HEK293 (cell line): ENCODE results near the gene RGS14.

Experiments used
- BCL11A ChIP-seq: fragments of 450-650 bp; formaldehyde crosslinking; IDR thresholded peaks from 2 replicates; pipeline ENCODE4 v1.5.1; 2016; ENCODE audit warnings: low read depth, missing biosample characterization, missing genetic modification characterization
- GLIS1 ChIP-seq: fragments of 450-650 bp; formaldehyde crosslinking; IDR thresholded peaks from 2 replicates; pipeline ENCODE4 v1.5.1; 2016; ENCODE audit warnings: missing biosample characterization, missing genetic modification characterization
- GLIS2 ChIP-seq: fragments of 450-650 bp; formaldehyde crosslinking; IDR thresholded peaks from 2 replicates; pipeline ENCODE4 v1.5.1; 2016; ENCODE audit warnings: missing biosample characterization, missing genetic modification characterization
- IKZF3 ChIP-seq: fragments of 450-650 bp; IDR thresholded peaks from 2 replicates; pipeline ENCODE4 v1.5.0; 2018; ENCODE audit warnings: missing biosample characterization, mild to moderate bottlenecking, missing genetic modification characterization, moderate library complexity
- KLF9 ChIP-seq: fragments of 450-650 bp; formaldehyde crosslinking; IDR thresholded peaks from 2 replicates; pipeline ENCODE4 v1.5.1; 2016; ENCODE audit warnings: missing biosample characterization, missing genetic modification characterization, low read depth
- SP2 ChIP-seq: fragments of 450-650 bp; formaldehyde crosslinking; IDR thresholded peaks from 2 replicates; pipeline ENCODE4 v1.5.1; 2016; ENCODE audit warnings: missing biosample characterization, missing genetic modification characterization
- SP3 ChIP-seq: fragments of 450-650 bp; formaldehyde crosslinking; IDR thresholded peaks from 2 replicates; pipeline ENCODE4 v1.5.1; 2016; ENCODE audit warnings: missing biosample characterization, missing genetic modification characterization
- ZBTB20 ChIP-seq: fragments of 450-650 bp; formaldehyde crosslinking; IDR thresholded peaks from 2 replicates; pipeline ENCODE4 v1.5.1; 2016; ENCODE audit warnings: missing biosample characterization, missing genetic modification characterization
- ZBTB21 ChIP-seq: fragments of 450-650 bp; formaldehyde crosslinking; IDR thresholded peaks from 2 replicates; pipeline ENCODE4 v1.5.1; 2017; ENCODE audit warnings: missing biosample characterization, missing genetic modification characterization
- ZBTB48 ChIP-seq: fragments of 450-650 bp; formaldehyde crosslinking; IDR thresholded peaks from 2 replicates; pipeline ENCODE4 v1.5.1; 2016; ENCODE audit warnings: missing biosample characterization, missing genetic modification characterization
- ZFHX2 ChIP-seq: fragments of 450-650 bp; formaldehyde crosslinking; conservative IDR thresholded peaks from 2 replicates; pipeline ENCODE4 v1.5.1; 2016; ENCODE audit warnings: missing biosample characterization, missing genetic modification characterization
- ZNF2 ChIP-seq: fragments of 450-650 bp; formaldehyde crosslinking; IDR thresholded peaks from 2 replicates; pipeline ENCODE4 v1.5.1; 2016; ENCODE audit warnings: missing biosample characterization, missing genetic modification characterization
- ZNF24 ChIP-seq: fragments of 450-650 bp; formaldehyde crosslinking; IDR thresholded peaks from 2 replicates; pipeline ENCODE4 v1.5.1; 2016; ENCODE audit warnings: missing biosample characterization, missing genetic modification characterization
- ZNF248 ChIP-seq: fragments of 450-650 bp; formaldehyde crosslinking; IDR thresholded peaks from 2 replicates; pipeline ENCODE4 v1.5.1; 2017; ENCODE audit warnings: missing biosample characterization, missing genetic modification characterization
- ZNF335 ChIP-seq: fragments of 450-650 bp; formaldehyde crosslinking; conservative IDR thresholded peaks from 2 replicates; pipeline ENCODE4 v1.5.1; 2016; ENCODE audit warnings: missing biosample characterization, missing genetic modification characterization
- ZNF341 ChIP-seq: fragments of 450-650 bp; formaldehyde crosslinking; IDR thresholded peaks from 2 replicates; pipeline ENCODE4; 2016; ENCODE audit warnings: low read depth, missing biosample characterization, missing genetic modification characterization
- ZNF366 ChIP-seq: fragments of 450-650 bp; formaldehyde crosslinking; conservative IDR thresholded peaks from 2 replicates; pipeline ENCODE4 v1.5.1; 2016; ENCODE audit warnings: missing biosample characterization, missing genetic modification characterization
- ZNF48 ChIP-seq: fragments of 450-650 bp; formaldehyde crosslinking; IDR thresholded peaks from 2 replicates; pipeline ENCODE4 v1.5.1; 2016; ENCODE audit warnings: missing biosample characterization, missing genetic modification characterization
- ZNF501 ChIP-seq: fragments of 450-650 bp; formaldehyde crosslinking; IDR thresholded peaks from 2 replicates; pipeline ENCODE4 v1.5.1; 2016; ENCODE audit warnings: missing biosample characterization, missing genetic modification characterization
- ZNF510 ChIP-seq: fragments of 450-650 bp; formaldehyde crosslinking; IDR thresholded peaks from 2 replicates; pipeline ENCODE4 v1.5.1; 2018; ENCODE audit warnings: mild to moderate bottlenecking, missing genetic modification characterization, missing biosample characterization; ENCODE audit not compliant: insufficient replicate concordance
- ZNF529 ChIP-seq: fragments of 450-650 bp; formaldehyde crosslinking; IDR thresholded peaks from 2 replicates; pipeline ENCODE4 v1.5.1; 2017; ENCODE audit warnings: missing genetic modification characterization, missing biosample characterization; ENCODE audit not compliant: insufficient replicate concordance
- ZNF544 ChIP-seq: fragments of 450-650 bp; formaldehyde crosslinking; IDR thresholded peaks from 2 replicates; pipeline ENCODE4 v1.5.0; 2017; ENCODE audit warnings: missing biosample characterization, missing genetic modification characterization
- ZNF560 ChIP-seq: fragments of 450-650 bp; formaldehyde crosslinking; IDR thresholded peaks from 2 replicates; pipeline ENCODE4 v1.5.1; 2017; ENCODE audit warnings: missing biosample characterization, missing genetic modification characterization, borderline replicate concordance
- ZNF561 ChIP-seq: fragments of 450-650 bp; IDR thresholded peaks from 2 replicates; pipeline ENCODE4 v1.5.1; 2018; ENCODE audit warnings: missing biosample characterization, missing genetic modification characterization, borderline replicate concordance
- ZNF629 ChIP-seq: fragments of 450-650 bp; formaldehyde crosslinking; IDR thresholded peaks from 2 replicates; pipeline ENCODE4 v1.5.1; 2017; ENCODE audit warnings: missing biosample characterization, missing genetic modification characterization
- ZNF76 ChIP-seq: fragments of 450-650 bp; formaldehyde crosslinking; IDR thresholded peaks from 2 replicates; pipeline ENCODE4; 2016; ENCODE audit warnings: low read depth, missing biosample characterization, missing genetic modification characterization, borderline replicate concordance
- ZSCAN30 ChIP-seq: fragments of 450-650 bp; IDR thresholded peaks from 2 replicates; pipeline ENCODE4 v1.5.1; 2018; ENCODE audit warnings: missing biosample characterization, mild to moderate bottlenecking, missing genetic modification characterization, moderate library complexity
- ZXDB ChIP-seq: fragments of 450-650 bp; formaldehyde crosslinking; IDR thresholded peaks from 2 replicates; pipeline ENCODE4 v1.5.1; 2016; ENCODE audit warnings: missing biosample characterization, missing genetic modification characterization
- TF ChIP-seq, protein P1 (sequence below): fragments of 450-650 bp; formaldehyde crosslinking; IDR thresholded peaks from 2 replicates; pipeline ENCODE4 v1.5.1; 2016; ENCODE audit warnings: missing biosample characterization, missing genetic modification characterization
- TF ChIP-seq, protein P2 (sequence below): fragments of 450-650 bp; formaldehyde crosslinking; IDR thresholded peaks from 2 replicates; pipeline ENCODE4 v1.5.1; 2017; ENCODE audit warnings: missing biosample characterization, mild to moderate bottlenecking, missing genetic modification characterization, moderate library complexity
- TF ChIP-seq, protein P3 (sequence below): fragments of 450-650 bp; formaldehyde crosslinking; IDR thresholded peaks from 2 replicates; pipeline ENCODE4 v1.5.1; 2016; ENCODE audit warnings: missing biosample characterization, missing genetic modification characterization
- TF ChIP-seq, protein P4 (sequence below): fragments of 450-650 bp; formaldehyde crosslinking; IDR thresholded peaks from 2 replicates; pipeline ENCODE4 v1.5.1; 2016; ENCODE audit warnings: missing biosample characterization, missing genetic modification characterization

The RGS14 gene

DNA sequence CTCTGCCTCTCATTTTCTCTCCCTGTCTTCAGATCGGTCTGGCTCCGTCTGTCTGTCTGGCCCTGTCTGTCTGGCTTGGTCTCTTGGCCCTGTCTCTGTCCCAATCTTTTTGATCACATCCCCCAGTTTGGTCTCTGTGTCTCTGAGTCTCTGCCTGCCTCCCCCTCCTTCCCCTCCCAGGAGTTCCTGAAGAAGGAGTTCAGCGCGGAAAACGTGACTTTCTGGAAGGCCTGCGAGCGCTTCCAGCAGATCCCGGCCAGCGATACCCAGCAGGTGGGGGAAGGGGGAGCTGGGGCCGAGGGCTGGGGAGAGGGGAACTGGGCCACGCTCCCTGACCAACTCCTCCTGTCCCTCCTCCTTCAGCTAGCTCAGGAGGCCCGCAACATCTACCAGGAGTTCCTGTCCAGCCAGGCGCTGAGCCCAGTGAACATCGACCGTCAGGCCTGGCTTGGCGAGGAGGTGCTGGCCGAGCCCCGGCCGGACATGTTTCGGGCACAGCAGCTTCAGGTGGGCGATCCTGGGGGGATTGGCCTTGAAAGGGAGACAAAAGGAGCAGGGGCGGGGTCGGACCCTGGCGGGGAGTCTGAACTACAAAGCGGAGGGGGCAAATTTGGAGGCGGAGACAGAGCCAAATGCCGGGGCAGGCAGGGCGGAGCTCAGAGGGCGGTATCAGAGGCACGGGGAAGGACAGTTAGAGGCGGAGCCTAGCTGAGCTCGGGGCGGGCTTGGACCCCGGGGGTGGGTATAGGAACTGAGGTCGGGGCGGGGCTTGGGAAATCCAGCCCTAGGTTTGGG lies 9.0 kb downstream of the RGS14 start (continued):
- TF ChIP-seq, protein P1, sequence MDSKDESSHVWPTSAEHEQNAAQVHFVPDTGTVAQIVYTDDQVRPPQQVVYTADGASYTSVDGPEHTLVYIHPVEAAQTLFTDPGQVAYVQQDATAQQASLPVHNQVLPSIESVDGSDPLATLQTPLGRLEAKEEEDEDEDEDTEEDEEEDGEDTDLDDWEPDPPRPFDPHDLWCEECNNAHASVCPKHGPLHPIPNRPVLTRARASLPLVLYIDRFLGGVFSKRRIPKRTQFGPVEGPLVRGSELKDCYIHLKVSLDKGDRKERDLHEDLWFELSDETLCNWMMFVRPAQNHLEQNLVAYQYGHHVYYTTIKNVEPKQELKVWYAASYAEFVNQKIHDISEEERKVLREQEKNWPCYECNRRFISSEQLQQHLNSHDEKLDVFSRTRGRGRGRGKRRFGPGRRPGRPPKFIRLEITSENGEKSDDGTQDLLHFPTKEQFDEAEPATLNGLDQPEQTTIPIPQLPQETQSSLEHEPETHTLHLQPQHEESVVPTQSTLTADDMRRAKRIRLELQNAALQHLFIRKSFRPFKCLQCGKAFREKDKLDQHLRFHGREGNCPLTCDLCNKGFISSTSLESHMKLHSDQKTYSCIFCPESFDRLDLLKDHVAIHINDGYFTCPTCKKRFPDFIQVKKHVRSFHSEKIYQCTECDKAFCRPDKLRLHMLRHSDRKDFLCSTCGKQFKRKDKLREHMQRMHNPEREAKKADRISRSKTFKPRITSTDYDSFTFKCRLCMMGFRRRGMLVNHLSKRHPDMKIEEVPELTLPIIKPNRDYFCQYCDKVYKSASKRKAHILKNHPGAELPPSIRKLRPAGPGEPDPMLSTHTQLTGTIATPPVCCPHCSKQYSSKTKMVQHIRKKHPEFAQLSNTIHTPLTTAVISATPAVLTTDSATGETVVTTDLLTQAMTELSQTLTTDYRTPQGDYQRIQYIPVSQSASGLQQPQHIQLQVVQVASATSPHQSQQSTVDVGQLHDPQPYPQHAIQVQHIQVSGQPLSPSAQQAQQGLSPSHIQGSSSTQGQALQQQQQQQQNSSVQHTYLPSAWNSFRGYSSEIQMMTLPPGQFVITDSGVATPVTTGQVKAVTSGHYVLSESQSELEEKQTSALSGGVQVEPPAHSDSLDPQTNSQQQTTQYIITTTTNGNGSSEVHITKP (tag by site-specific recombination): peak; percentile 8; the same call in 1 of the 2 replicates
- TF ChIP-seq, protein P2, sequence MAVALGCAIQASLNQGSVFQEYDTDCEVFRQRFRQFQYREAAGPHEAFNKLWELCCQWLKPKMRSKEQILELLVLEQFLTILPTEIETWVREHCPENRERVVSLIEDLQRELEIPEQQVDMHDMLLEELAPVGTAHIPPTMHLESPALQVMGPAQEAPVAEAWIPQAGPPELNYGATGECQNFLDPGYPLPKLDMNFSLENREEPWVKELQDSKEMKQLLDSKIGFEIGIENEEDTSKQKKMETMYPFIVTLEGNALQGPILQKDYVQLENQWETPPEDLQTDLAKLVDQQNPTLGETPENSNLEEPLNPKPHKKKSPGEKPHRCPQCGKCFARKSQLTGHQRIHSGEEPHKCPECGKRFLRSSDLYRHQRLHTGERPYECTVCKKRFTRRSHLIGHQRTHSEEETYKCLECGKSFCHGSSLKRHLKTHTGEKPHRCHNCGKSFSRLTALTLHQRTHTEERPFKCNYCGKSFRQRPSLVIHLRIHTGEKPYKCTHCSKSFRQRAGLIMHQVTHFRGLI: 0 out of 2 replicates have a peak, but pooled peaks have one; percentile 23
- TF ChIP-seq ZNF2 (tag by site-specific recombination) (0 out of 2 replicates have a peak, but pooled peaks have one; percentile 22), ZNF48 (tag by site-specific recombination) (no peak), ZNF501 (tag by site-specific recombination) (no peak), ZNF561 (tag by site-specific recombination) (no peak), ZNF529 (tag by site-specific recombination) (no peak), ZNF510 (tag by site-specific recombination) (no peak), ZNF24 (0 out of 2 replicates have a peak, but pooled peaks have one; percentile 18), SP3 (tag by site-specific recombination) (peak; percentile 86), ZBTB20 (tag by site-specific recombination) (peak; percentile 52; the same call in 1 of the 2 replicates), ZNF629 (tag by site-specific recombination) (no peak), ZFHX2 (tag by site-specific recombination) (peak; percentile 43; the same call in 1 of the 2 replicates), IKZF3 (peak; percentile 54; the same call in 1 of the 2 replicates), KLF9 (tag by site-specific recombination) (peak; percentile 49; the same call in 1 of the 2 replicates), ZXDB (0 out of 2 replicates have a peak, but pooled peaks have one; percentile 43), BCL11A (0 out of 2 replicates have a peak, but pooled peaks have one; percentile 13), ZNF335 (peak; percentile 81), ZNF544 (tag by site-specific recombination) (no peak), GLIS1 (peak; percentile 34; the same call in 1 of the 2 replicates), ZBTB48 (peak; percentile 93), ZSCAN30 (tag by site-specific recombination) (0 out of 2 replicates have a peak, but pooled peaks have one; percentile 8), ZNF76 (peak; percentile 24; the same call in 1 of the 2 replicates), ZNF366 (tag by site-specific recombination) (peak; percentile 62), ZNF341 (tag by site-specific recombination) (peak; percentile 61), ZBTB21 (tag by site-specific recombination) (no peak), SP2 (tag by site-specific recombination) (peak; percentile 92), ZNF248 (tag by site-specific recombination) (no peak), ZNF560 (no peak), GLIS2 (tag by site-specific recombination) (peak; percentile 86)
- TF ChIP-seq, protein P3, sequence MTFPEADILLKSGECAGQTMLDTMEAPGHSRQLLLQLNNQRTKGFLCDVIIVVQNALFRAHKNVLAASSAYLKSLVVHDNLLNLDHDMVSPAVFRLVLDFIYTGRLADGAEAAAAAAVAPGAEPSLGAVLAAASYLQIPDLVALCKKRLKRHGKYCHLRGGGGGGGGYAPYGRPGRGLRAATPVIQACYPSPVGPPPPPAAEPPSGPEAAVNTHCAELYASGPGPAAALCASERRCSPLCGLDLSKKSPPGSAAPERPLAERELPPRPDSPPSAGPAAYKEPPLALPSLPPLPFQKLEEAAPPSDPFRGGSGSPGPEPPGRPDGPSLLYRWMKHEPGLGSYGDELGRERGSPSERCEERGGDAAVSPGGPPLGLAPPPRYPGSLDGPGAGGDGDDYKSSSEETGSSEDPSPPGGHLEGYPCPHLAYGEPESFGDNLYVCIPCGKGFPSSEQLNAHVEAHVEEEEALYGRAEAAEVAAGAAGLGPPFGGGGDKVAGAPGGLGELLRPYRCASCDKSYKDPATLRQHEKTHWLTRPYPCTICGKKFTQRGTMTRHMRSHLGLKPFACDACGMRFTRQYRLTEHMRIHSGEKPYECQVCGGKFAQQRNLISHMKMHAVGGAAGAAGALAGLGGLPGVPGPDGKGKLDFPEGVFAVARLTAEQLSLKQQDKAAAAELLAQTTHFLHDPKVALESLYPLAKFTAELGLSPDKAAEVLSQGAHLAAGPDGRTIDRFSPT (tag by site-specific recombination): 0 out of 2 replicates have a peak, but pooled peaks have one; percentile 60
- TF ChIP-seq, protein P4, sequence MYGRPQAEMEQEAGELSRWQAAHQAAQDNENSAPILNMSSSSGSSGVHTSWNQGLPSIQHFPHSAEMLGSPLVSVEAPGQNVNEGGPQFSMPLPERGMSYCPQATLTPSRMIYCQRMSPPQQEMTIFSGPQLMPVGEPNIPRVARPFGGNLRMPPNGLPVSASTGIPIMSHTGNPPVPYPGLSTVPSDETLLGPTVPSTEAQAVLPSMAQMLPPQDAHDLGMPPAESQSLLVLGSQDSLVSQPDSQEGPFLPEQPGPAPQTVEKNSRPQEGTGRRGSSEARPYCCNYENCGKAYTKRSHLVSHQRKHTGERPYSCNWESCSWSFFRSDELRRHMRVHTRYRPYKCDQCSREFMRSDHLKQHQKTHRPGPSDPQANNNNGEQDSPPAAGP (tag by site-specific recombination): 0 out of 2 replicates have a peak, but pooled peaks have one; percentile 36
